ENCODE results near the gene PIP5K1B. TPM values are rescaled to one million over a fixed set of nuclear protein-coding genes. Genes with fewer than 3 reads are reported as not detected.

PIP5K1B gene
- total and polyA plus RNA-seq, 2 of the 13 experiments (the other 11 are each of a cell fraction or from before 2014, with no cell fraction given) = 15.8 to 17.5 TPM

DNA sequence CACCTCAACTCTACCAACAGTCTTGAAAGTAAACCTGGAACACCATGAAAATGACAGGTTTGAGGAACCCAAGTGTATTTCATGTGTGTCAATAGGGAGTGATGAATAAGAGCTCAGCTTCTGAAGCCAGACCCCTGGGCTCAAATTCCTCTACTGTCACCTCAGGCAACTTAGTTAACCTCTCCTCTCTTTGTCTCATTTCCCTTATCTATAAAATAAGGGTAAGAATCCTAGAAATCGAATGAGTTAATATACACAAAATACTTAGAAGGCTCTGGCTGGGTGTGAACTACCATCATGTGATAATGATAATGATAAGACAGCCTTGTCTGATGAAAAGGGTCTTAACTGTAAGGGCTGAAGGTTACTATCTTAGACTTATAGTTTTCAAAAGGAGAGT lies 66.3 kb downstream of the PIP5K1B start:
- H3K4me2 ChIP-seq (ENCODE audit: low read depth, low read length) = no peak overlapping the region
- TF ChIP-seq SMAD9 (CRISPR knock-in tag; IDR thresholded peaks at IDR 0.05) (no peak), PLSCR1 (CRISPR knock-in tag; IDR thresholded peaks at IDR 0.05; ENCODE audit: borderline replicate concordance) (no peak), AKAP8 (CRISPR knock-in tag; IDR thresholded peaks at IDR 0.05) (no peak), ZNF816 (CRISPR knock-in tag; IDR thresholded peaks at IDR 0.05; ENCODE audit: borderline replicate concordance) (no peak), ZNF768 (CRISPR knock-in tag; IDR thresholded peaks at IDR 0.05) (no peak), SIX1 (CRISPR knock-in tag; IDR thresholded peaks at IDR 0.05; ENCODE audit: borderline replicate concordance) (no peak), NFYB (CRISPR knock-in tag; IDR thresholded peaks at IDR 0.05) (no peak), ZBTB7B (CRISPR knock-in tag; IDR thresholded peaks at IDR 0.05) (no peak), SP2 (CRISPR knock-in tag; IDR thresholded peaks at IDR 0.05) (no peak), ZNF329 (CRISPR knock-in tag; IDR thresholded peaks at IDR 0.05; ENCODE audit: low read depth) (no peak), THYN1 (CRISPR knock-in tag; IDR thresholded peaks at IDR 0.05; ENCODE audit: borderline replicate concordance, low read depth) (no peak), HIVEP1 (CRISPR knock-in tag; IDR thresholded peaks at IDR 0.05) (no peak)
- TF ChIP-seq, protein P1, sequence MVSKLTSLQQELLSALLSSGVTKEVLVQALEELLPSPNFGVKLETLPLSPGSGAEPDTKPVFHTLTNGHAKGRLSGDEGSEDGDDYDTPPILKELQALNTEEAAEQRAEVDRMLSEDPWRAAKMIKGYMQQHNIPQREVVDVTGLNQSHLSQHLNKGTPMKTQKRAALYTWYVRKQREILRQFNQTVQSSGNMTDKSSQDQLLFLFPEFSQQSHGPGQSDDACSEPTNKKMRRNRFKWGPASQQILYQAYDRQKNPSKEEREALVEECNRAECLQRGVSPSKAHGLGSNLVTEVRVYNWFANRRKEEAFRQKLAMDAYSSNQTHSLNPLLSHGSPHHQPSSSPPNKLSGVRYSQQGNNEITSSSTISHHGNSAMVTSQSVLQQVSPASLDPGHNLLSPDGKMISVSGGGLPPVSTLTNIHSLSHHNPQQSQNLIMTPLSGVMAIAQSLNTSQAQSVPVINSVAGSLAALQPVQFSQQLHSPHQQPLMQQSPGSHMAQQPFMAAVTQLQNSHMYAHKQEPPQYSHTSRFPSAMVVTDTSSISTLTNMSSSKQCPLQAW (CRISPR knock-in tag; IDR thresholded peaks at IDR 0.05) = no peak
- TF ChIP-seq, protein P2, sequence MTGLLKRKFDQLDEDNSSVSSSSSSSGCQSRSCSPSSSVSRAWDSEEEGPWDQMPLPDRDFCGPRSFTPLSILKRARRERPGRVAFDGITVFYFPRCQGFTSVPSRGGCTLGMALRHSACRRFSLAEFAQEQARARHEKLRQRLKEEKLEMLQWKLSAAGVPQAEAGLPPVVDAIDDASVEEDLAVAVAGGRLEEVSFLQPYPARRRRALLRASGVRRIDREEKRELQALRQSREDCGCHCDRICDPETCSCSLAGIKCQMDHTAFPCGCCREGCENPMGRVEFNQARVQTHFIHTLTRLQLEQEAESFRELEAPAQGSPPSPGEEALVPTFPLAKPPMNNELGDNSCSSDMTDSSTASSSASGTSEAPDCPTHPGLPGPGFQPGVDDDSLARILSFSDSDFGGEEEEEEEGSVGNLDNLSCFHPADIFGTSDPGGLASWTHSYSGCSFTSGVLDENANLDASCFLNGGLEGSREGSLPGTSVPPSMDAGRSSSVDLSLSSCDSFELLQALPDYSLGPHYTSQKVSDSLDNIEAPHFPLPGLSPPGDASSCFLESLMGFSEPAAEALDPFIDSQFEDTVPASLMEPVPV (CRISPR knock-in tag; IDR thresholded peaks at IDR 0.05) = no peak
- TF ChIP-seq, protein P3, sequence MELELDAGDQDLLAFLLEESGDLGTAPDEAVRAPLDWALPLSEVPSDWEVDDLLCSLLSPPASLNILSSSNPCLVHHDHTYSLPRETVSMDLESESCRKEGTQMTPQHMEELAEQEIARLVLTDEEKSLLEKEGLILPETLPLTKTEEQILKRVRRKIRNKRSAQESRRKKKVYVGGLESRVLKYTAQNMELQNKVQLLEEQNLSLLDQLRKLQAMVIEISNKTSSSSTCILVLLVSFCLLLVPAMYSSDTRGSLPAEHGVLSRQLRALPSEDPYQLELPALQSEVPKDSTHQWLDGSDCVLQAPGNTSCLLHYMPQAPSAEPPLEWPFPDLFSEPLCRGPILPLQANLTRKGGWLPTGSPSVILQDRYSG (CRISPR knock-in tag; IDR thresholded peaks at IDR 0.05) = no peak
- TF ChIP-seq, protein P4, sequence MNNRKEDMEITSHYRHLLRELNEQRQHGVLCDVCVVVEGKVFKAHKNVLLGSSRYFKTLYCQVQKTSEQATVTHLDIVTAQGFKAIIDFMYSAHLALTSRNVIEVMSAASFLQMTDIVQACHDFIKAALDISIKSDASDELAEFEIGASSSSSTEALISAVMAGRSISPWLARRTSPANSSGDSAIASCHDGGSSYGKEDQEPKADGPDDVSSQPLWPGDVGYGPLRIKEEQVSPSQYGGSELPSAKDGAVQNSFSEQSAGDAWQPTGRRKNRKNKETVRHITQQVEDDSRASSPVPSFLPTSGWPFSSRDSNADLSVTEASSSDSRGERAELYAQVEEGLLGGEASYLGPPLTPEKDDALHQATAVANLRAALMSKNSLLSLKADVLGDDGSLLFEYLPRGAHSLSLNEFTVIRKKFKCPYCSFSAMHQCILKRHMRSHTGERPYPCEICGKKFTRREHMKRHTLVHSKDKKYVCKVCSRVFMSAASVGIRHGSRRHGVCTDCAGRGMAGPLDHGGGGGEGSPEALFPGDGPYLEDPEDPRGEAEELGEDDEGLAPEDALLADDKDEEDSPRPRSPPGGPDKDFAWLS (CRISPR knock-in tag; IDR thresholded peaks at IDR 0.05; ENCODE audit: borderline replicate concordance) = no peak
- ATAC-seq (no peak), DNase-seq (ENCODE audit: low spot score) (no peak), FAIRE-seq (no peak)
- in situ Hi-C loops (cut with HindIII; ENCODE audit: extremely low pct_ligation_motif_present, low pct_unique_long_range_greater_than_20kb) = no loop called here
- H3K9ac ChIP-seq (ENCODE audit: insufficient read depth, low read depth, low read length) = no peak overlapping the region
- ChIA-PET POLR2A (no interaction called here), CTCF (ENCODE audit: low intra/inter-chr PET ratio, low total read pairs) (no interaction called here)
- intact Hi-C loops (cut with micrococcal nuclease; ENCODE audit: unreplicated experiment) = no loop called here
- WGBS (ENCODE audit: low lambda C conversion rate) = 78% methylated on average over 1 of the region's 1 CpG
- BruUV-seq (replicated peaks) = no TSS peak
- no peak overlapping the region for H2AFZ ChIP-seq (ENCODE audit: low read length)
- no peak overlapping the region for H3K4me3 ChIP-seq (replicated peaks in 1 of 3; ENCODE audit: insufficient read depth in 1 of 3, low read depth in 2 of 3, low read length in 3 of 3)
- no peaks in the 10 kb centered on the region for H3K9me3 ChIP-seq (ENCODE audit: low read length)
- H4K20me1 ChIP-seq (ENCODE audit: insufficient read depth, low read length) = no peaks in the 10 kb centered on the region
- H3K79me2 ChIP-seq (ENCODE audit: insufficient read depth, low read length) = peaks cover 5% of the 10 kb centered on the region
- H3K27me3 ChIP-seq (ENCODE audit: control insufficient read depth in 1 of 2, insufficient read depth in 2 of 2, low read length in 2 of 2) = no peaks in the 10 kb centered on the region
- H3K4me1 ChIP-seq (ENCODE audit: insufficient read depth, low read length) = no peaks in the 10 kb centered on the region
- H3K27ac ChIP-seq (ENCODE audit: extremely low read length, insufficient read depth, low read length) = no peak overlapping the region
- no peaks in the 10 kb centered on the region for H3K36me3 ChIP-seq (replicated peaks in 1 of 2; ENCODE audit: control insufficient read depth in 1 of 2, insufficient read depth in 2 of 2, low read length in 2 of 2)
